Stimulated activated CD4-positive, alpha-beta T cell treated with anti-CD3 and anti-CD28 coated beads, TNF-alpha, amount 100 ng/mL, for 24 hours (primary cell): ENCODE measurements around the gene LPAR2.
"Not testable (repeated sequence)": the region's sequence is repeated elsewhere in the genome, so short reads cannot be mapped to it uniquely, and the experiment has no call there.

Experiments
- DNase-seq, 3 experiments: peaks; one replicate each; pipeline ENCODE4 v3.0.0-alpha.2; 2020; ENCODE audit warnings: low read depth in 3 of 3

LPAR2 gene

GRCh38 chr19:19627621-19628500, at the start of gene LPAR2:
Gene LPAR2 (minus strand): TSS chr19:19628220. CDS start chr19:19627275, 945 bp downstream.
- DNase-seq, result peak in 1 of 3 experiments; percentile 63

- no peak for DNase-seq
Observed at GRCh38 chr19:19677579-19677978, 49.6 kb upstream of the LPAR2 start.

- DNase-seq, result no peak
Observed at GRCh38 chr19:19674315-19674714, 46.3 kb upstream of the LPAR2 start.

GRCh38 chr19:19672816-19673215, 44.8 kb upstream of the LPAR2 start:
- no peak for DNase-seq

GRCh38 chr19:19670070-19670551, 42.1 kb upstream of the LPAR2 start:
- no peak for DNase-seq

GRCh38 chr19:19668230-19669012, 40.4 kb upstream of the LPAR2 start, which contains the start of gene ZNF101:
Gene ZNF101 (plus strand): TSS chr19:19668839. CDS start chr19:19668964, 125 bp downstream.
- DNase-seq, result peak; percentile 92 to 97 (median 93)

GRCh38 chr19:19665420-19665948, 37.5 kb upstream of the LPAR2 start:
- not testable (repeated sequence) for DNase-seq

GRCh38 chr19:19663256-19664120, 35.5 kb upstream of the LPAR2 start, which contains the start of gene ATP13A1:
Gene ATP13A1 (minus strand): TSS chr19:19663676. CDS start chr19:19663666, 10 bp downstream.
- peak; percentile 82 to 91 (median 86) for DNase-seq

- DNase-seq, result no peak
Observed at GRCh38 chr19:19662871-19663255, 34.8 kb upstream of the LPAR2 start.

- DNase-seq, result no peak
Observed at GRCh38 chr19:19662344-19662743, 34.3 kb upstream of the LPAR2 start.

- DNase-seq, result peak in 1 of 3 experiments; percentile 29
Observed at GRCh38 chr19:19661675-19662251, 33.7 kb upstream of the LPAR2 start.

GRCh38 chr19:19661141-19661674, 33.2 kb upstream of the LPAR2 start:
- no peak for DNase-seq

GRCh38 chr19:19659646-19660245, 31.7 kb upstream of the LPAR2 start:
- DNase-seq, result no peak

- DNase-seq, result no peak
Observed at GRCh38 chr19:19657397-19657783, 29.4 kb upstream of the LPAR2 start.

GRCh38 chr19:19656451-19657396, 28.7 kb upstream of the LPAR2 start:
- no peak for DNase-seq

- no peak for DNase-seq
Observed at GRCh38 chr19:19655641-19656343, 27.8 kb upstream of the LPAR2 start.

GRCh38 chr19:19655051-19655594, 27.1 kb upstream of the LPAR2 start:
- no peak for DNase-seq

- DNase-seq, result no peak
Observed at GRCh38 chr19:19654441-19654840, 26.4 kb upstream of the LPAR2 start.
